Astrocyte of the cerebellum (primary cell): ENCODE measurements around the gene SEPTIN7.

Experiments
- DNase-seq: peaks from one replicate; pipeline ENCODE4 v3.0.0-alpha.2; 2011; ENCODE audit warnings: low read depth
- H3K4me3 ChIP-seq: 2 replicates; pipeline ENCODE4 v1.5.1; 2011; ENCODE audit warnings: mild to moderate bottlenecking, low read depth, low read length, moderate library complexity
- in situ Hi-C: cut with HindIII; loops from 2 replicates; pipeline ENCODE4 v1.10.0; 2017; ENCODE audit warnings: low sequenced_read_pairs
- TF ChIP-seq, protein P1 (sequence below): IDR thresholded peaks from 2 replicates; pipeline ENCODE4 v1.5.1; 2012; ENCODE audit warnings: low read length, low read depth, moderate library complexity, mild to moderate bottlenecking; ENCODE audit errors: missing control alignments

Gene SEPTIN7

DNA sequence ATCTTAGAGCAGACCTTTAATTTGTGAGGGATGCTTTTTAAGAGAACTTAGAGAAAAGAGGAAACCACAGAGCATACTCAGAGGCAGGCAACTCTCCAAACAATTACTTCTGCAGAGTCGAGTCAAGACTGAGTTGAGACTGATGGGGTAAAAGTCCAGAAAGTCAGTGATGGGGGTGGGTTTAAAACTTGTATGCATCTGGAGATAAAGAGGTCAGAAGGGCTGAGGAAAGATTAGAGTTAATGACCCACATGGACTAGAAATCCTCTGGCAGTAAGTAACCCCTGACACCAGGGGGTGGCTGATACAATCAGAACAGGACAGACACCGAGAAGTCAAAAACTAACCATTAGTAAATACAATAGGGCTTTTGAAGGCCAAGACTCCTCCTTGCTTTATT lies 42.4 kb upstream of the SEPTIN7 start:
- TF ChIP-seq, protein P1, sequence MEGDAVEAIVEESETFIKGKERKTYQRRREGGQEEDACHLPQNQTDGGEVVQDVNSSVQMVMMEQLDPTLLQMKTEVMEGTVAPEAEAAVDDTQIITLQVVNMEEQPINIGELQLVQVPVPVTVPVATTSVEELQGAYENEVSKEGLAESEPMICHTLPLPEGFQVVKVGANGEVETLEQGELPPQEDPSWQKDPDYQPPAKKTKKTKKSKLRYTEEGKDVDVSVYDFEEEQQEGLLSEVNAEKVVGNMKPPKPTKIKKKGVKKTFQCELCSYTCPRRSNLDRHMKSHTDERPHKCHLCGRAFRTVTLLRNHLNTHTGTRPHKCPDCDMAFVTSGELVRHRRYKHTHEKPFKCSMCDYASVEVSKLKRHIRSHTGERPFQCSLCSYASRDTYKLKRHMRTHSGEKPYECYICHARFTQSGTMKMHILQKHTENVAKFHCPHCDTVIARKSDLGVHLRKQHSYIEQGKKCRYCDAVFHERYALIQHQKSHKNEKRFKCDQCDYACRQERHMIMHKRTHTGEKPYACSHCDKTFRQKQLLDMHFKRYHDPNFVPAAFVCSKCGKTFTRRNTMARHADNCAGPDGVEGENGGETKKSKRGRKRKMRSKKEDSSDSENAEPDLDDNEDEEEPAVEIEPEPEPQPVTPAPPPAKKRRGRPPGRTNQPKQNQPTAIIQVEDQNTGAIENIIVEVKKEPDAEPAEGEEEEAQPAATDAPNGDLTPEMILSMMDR = no peak
- no peak overlapping the region for H3K4me3 ChIP-seq
- in situ Hi-C loops = no loop called here
- DNase-seq = no peak

DNA sequence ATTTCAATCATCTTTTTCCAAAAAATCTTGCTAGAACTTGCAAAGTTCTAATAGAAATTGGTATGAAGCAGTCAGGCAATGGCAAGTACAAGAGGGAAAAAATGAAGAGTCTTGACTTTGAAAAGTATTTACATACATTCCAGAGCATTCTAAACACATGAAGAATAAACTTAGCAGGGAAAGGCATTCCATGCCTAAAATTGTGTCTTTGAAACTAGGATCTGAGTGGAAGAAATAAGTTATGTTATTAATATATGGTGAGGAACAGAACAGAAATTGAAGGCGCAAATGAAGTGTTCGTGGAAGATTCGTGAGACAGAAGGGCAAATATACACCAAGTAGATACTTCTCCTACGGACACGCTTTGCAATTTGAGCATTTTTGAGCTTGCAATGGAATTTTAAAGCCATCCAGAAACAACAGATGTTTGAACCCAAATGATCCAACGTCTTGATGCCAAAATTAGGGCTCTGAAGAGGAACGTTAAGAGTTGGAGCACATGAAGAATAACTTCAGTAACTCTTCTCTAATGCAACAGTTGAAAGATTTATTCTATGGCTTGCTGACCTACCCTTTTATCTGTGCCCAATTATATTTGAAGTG lies 40.6 kb upstream of the SEPTIN7 start:
- in situ Hi-C loops = no loop called here

DNA sequence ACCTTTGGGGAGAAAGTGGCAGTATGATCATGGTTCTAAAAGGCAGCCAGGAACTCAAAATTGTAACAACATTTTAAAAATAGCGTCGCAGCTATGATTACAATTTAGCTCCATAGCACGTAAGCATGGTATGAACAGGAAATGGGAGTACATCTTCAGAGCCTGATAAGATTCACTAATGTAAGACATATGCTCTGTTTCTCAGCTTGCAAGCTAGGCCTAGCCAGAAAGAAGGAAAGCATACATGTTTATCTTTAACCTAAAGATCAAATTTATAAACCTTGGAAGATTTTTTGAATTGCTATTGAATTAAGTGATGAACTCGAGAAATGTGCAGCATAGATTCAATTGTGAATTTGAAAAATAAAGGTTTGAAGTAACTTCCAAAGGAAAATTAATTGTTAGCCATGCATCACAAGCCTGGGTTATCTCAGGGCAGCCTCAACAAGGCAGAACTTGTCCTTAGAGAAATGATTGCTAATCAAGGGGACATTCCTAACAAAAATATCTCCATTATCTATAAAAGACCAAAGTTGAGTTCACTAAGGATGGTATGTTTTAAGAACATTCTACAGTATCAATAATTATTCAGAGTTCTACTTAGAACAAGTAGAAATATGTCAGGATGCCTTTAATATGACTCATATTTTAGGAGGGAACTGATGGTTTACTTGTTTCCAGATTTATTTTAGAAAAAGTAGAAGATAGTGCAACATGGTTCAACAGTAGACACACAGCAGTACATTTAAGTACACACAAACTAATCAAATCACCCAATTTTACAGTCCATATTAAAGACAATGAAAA lies 38.8 kb upstream of the SEPTIN7 start:
- TF ChIP-seq, protein P1 = no peak
- DNase-seq = no peak
- in situ Hi-C loops = no loop called here
- H3K4me3 ChIP-seq = no peak overlapping the region

More for the DNA sequence above, 40.6 kb upstream of the SEPTIN7 start:
- H3K4me3 ChIP-seq = no peak overlapping the region
- no peak for DNase-seq
- TF ChIP-seq, protein P1 = no peak

DNA sequence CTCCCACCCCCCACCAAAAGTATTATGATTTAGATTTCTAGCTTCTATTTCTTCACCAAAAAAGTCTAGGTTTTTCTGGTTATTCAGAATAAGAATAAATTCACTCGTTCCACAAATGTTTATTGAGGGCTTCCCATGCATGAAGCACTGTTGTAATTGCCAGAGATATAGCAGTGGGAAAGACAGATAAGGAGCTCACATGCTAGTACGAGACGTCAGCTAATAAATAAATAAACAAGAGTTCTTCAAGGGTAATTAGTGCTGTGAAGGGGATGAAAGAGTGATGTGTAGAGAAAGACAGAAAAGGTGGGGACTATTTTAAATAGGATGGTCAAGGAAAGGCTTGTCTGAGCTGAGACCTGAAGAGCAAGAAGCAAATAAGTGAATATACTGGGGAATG lies 38.1 kb upstream of the SEPTIN7 start:
- in situ Hi-C loops = no loop called here
- no peak for DNase-seq
- TF ChIP-seq, protein P1 = no peak

DNA sequence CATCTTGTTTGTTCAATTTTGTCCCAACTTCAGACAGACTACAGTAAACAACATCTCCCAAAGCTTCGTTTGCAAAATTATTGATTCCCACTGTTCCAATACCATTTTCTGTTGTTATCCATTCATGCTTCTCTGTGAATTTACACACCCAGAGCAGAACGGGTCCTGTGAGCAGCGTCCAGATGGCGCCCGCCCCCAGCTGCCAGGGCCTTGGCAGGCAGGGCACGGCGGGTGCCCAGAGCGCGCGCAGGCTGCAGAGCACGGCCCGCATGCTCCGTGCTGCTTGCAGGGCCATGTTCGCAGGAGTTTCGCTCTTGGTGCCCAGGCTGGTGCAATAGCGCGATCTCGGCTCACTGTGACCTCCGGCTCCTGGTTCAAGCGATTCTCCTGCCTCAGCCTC lies 32.5 kb upstream of the SEPTIN7 start:
- no peak for DNase-seq
- in situ Hi-C loops = no loop called here
- TF ChIP-seq, protein P1 = no peak
- no peak overlapping the region for H3K4me3 ChIP-seq

More for the DNA sequence above, 38.1 kb upstream of the SEPTIN7 start:
- no peak overlapping the region for H3K4me3 ChIP-seq

DNA sequence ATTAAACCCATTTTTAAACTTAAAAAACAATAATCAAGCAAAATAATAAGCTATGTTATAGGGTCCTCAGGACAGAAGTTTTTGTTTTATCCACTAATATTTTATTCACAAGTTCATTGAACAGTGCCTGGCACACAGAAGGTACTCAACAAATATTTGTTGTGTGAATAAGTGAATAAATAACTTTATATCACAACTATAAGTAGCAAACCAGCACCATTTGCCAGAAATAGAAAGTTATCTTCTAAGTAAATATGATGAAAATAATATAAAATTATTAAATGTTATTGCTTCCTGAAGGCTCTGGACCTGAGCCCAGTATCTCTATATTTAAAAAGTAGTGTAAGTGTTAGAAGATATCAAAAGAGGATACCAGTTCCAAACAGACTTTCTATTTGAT lies 29.1 kb upstream of the SEPTIN7 start:
- TF ChIP-seq, protein P1 = no peak
- DNase-seq = no peak
- H3K4me3 ChIP-seq = no peak overlapping the region
- in situ Hi-C loops = no loop called here
